Raji (cell line): ENCODE results near the gene WNK2.

Experiments used
- POLR2A ChIP-seq: IDR thresholded peaks from 2 replicates; pipeline ENCODE4 v1.6.1; 2011; ENCODE audit warnings: low read depth, low read length, control low read depth; ENCODE audit not compliant: insufficient read depth

WNK2 gene

DNA sequence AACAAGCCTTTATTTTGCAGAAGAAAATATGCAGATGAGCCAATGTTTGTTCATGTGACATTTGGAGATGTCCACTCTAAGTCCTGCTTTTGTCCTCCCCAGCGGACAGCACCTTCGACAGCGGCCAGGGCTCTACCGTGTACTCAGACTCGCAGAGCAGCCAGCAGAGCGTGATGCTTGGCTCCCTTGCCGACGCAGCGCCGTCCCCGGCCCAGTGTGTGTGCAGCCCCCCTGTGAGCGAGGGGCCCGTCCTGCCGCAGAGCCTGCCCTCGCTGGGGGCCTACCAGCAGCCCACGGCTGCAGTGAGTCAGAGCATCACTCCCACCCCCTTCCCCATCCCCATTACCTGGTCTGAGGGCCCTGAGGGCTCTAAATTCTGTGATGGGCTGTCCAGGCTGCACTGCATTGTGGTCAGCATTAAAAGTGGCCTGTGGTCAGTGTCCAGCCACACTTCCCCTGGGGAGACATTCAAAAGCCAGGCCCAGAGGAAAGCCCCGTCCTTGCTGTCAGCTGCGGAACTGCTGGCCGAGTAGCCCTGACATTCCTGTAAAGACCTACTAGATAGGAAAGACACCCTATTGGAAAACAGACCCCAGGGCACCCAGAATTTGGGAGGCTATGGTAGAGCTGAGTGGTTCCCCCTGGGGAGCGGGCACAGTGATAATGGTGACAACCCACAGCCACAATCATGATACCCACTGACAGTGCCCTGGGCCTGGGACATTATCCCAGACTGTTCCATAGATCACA is 69.0 kb downstream of the WNK2 start:
- no peak for TF ChIP-seq POLR2A

DNA sequence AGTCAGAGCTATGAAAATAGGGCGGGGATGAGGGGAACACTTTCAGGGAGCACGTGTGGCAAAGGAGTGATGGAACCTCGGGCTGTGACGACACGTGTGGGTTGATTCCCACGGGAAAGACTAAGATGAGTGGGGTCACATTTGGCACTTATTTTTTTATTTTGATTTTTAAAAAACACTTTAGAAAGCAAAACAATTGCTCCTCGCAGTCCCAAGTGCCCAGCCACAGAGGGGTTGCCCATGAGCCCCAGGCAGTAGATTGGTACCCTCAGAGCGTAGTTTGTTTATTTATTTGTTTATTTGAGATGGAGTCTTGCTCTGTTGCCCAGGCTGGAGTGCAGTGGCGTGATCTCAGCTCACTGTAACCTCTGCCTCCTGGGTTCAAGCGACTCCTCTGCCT is 69.7 kb downstream of the WNK2 start:
- no peak for TF ChIP-seq POLR2A

DNA sequence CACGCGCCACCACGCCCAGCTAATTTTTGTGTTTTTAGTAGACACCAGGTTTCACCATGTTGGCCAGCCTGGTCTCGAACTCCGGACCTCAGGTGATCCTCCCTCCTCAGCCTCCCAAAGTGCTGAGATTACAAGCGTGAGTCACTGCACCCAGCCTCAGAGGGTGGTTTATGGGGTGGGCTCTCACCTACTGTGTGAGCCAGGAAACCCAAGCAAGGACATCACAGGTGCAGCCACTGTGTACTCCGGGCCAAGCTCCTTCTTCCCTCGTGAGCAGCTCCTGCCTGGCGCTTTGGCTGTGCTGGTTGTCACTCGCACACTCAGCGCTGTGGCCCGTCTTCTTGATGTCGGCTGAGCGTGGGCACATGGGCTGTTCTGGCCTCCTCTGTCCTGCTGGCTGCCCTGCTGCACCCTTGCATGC is 70.1 kb downstream of the WNK2 start:
- no peak for TF ChIP-seq POLR2A

DNA sequence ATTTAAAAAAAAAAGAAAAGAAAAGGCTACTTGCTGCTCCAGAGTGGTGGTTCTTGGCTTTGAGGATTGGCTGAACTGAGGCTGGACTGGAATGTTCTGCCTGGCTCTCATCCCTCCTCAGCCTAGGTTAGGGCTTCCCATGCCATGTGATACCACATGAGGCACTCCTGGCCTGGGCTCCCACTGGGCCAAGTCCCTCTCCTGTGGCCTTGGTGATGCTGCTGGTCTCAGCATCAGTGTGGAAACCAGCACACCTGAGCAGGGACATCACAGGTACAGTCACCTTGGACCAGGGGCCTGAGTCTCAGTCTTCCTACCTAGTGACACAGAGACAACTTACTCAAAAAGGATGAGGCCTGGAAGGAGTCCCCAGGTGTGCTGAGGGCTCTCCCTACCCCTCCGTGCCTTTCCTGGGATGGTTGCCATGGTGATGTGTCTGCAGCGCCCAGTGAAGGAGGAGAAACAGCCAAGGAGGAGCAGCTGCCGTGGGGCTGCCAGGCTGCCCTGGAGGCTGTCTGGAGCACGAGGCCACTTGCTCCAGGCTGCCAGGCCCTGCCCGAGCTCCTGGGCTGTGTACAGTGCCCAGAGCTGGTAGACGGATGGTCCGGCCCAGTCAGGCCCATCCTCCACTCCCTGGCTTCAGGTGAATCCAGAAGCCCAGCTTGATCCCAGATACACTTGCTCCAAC is 71.0 kb downstream of the WNK2 start:
- TF ChIP-seq POLR2A = no peak

DNA sequence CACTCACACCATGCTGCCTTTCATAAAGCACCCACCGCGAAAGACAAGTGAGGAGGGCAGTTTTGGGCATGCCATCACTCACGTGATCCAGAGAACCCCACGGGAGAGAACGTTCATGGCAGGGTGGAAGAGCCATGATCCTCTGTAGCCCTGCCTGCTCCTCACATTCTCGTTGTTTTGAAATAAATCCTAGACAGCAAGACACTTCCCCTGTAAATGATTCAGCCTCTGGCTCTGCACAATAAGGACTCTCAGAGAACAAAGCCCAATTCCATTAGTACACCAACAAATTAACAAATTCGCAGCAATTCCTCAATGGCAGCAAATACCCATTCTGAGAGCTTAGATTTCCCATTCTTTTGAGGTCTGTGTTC is 71.5 kb downstream of the WNK2 start:
- TF ChIP-seq POLR2A = no peak

DNA sequence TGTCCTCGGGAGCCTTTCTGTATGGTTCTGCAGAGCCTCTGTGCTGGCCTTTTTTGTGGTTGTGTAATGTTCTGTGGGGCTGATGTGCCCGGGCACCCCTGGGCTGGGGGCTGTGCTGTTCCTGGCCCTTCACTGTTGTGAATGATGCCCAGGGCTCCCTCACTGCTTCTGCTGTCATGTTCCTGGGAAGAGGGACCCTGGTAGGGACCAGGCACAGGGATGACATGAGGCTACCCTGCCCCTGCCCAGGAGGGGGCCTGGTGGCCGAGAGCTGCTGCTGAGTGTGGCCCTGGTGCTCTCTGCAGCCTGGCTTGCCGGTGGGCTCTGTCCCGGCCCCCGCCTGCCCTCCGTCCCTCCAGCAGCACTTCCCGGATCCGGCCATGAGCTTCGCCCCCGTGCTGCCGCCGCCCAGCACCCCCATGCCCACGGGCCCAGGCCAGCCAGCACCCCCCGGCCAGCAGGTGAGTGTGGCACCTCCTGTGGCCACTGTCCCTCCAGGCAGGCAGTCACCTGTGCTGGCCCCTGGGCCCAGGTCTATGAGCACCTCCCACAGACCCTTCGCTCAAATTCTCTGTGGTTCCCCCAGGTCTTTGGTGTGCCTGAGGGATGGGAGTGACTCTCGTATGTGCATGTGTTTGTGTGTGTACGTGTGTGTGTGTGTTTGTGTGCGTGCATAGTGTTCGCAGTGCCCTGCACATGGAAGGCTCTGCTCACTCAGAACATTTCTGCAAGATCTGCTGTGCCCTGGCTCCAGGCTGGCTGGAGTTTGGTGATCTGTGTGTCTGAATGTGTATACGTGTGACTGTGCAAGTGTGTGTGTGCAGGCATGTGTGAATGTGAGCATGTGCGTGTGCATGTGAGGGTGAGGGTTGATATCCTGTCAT is 72.3 kb downstream of the WNK2 start:
- no peak for TF ChIP-seq POLR2A

DNA sequence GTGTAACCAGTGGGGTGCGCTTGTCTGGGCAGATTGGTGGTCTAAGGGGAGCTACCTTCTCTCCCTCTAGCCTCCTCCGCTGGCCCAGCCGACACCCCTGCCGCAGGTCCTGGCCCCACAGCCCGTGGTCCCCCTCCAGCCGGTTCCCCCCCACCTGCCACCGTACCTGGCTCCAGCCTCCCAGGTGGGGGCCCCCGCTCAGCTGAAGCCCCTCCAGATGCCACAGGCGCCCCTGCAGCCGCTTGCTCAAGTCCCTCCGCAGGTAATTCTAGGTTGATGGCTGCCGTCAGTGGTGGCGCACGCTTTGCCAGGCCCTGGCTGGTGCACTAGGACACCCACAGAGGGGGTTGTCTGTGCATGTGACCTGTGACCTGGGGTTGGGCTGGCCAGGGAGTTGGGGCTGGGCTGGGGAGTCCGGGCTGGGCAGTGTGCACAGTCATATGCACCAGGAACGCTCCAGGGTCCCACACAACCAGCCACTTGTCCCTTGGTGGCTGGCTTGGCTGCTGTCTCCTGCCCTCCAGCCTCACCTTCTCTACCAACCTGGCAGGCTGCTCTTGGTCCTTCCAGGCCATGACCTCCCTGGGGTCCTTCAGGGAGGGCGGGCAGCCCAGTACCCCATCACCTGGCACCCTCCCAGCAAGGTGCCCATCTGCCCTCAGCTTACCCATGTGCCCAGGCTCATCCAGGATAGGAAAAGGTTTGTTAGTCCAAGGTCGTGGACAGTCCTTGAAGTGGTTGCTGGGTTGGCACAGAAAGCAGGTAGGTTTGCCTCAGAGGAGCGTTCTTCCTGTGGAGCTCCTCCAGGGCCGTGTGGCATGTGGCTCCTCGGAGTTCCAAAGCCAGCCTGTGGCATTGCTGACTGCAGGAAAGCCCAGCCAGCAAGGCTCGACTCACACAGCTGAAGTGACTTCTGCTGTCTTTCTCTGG is 73.2 kb downstream of the WNK2 start:
- no peak for TF ChIP-seq POLR2A

DNA sequence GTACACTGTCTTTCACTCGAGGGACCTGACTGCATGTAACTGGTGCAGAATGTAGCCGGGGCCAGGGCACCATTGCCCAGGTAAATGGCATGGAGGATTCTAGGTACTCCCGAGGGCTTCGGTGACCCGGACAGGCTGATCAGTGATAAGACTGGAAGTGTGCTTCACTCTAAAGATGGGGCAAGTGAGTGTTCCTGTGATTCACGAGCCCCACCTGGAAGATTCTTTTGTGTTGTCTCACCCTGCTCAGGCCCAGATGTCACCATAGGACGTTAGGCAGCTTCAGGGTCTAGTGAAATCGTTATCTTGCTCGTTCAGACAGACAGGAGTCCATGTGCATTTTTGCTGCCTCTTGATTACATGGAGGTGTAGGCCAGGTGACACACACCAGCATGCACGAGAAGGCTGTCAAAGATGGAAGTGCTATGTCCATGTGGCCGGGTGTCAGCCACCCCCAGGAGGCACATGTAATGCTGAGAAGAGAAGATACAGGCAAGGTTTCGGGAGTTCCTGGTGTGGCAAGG is 73.9 kb downstream of the WNK2 start:
- TF ChIP-seq POLR2A = no peak

DNA sequence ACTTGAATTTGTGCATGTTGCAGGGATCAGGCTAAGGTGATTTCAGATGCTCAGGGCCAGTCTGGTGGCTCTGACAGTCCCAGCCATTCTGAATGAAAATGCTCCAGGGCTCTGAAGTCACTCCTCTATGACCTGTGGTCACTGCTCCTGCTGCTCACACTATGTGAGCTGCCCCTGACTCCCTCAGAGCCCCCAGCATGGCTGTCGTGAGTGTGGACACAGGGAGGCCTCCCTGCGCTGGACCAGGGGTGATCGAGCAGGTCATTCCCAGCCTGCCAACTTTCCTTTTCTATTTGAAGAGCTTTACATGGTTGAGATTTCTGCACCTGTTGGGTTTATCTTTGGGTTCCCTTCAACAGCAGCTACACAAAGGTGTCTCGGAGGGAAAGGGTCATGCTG is 74.5 kb downstream of the WNK2 start:
- no peak for TF ChIP-seq POLR2A

DNA sequence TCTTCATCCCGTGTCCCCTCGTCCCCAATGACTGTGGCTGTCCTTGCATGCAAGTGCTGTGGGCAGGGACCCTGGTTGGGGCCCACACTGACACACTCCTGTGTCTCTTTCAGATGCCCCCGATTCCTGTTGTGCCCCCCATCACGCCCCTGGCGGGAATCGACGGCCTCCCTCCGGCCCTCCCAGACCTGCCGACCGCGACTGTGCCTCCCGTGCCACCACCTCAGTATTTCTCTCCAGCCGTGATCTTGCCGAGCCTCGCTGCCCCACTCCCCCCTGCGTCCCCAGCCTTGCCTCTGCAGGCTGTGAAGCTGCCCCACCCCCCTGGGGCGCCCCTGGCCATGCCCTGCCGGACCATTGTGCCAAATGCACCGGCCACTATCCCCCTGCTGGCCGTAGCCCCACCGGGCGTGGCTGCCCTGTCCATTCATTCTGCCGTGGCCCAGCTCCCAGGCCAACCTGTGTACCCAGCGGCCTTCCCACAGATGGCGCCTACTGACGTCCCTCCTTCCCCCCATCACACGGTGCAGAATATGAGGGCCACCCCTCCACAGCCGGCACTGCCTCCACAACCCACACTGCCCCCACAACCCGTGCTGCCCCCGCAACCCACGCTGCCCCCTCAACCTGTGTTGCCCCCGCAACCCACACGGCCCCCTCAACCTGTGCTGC is 75.0 kb downstream of the WNK2 start:
- no peak for TF ChIP-seq POLR2A

DNA sequence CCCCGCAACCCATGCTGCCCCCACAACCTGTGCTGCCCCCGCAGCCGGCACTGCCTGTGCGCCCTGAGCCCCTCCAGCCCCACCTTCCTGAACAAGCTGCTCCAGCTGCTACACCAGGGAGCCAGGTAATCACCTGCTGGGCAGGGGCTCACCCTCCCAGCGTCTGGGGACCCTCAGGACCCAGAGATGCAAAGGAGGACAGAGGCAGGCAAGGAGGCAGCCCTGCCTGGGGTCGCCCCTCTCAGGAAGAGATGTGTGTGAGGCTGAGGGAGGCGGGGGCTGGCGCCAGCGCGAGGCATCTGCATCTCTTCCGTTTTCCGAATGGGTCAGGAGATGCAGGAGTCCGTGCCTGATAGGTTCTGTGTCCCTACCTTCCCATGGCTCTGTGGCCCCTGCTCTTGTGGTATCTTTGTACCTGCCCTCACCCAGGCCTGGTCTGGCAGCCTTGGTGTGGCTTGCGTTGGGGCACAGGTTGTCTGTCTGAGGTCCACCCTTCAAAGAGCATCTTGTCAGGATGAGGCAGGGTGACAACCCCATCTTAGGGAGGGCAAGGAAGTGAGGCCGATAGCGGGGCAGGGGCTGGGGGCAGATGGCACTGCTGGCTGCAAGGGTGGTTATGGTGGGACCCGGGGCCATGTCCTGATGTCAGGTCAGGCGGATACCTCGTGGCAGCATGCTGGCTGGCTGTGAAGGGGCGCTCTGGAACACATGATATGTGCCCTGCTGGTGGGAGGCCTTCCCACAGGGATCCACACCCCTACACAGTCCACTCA is 75.7 kb downstream of the WNK2 start:
- TF ChIP-seq POLR2A = no peak

DNA sequence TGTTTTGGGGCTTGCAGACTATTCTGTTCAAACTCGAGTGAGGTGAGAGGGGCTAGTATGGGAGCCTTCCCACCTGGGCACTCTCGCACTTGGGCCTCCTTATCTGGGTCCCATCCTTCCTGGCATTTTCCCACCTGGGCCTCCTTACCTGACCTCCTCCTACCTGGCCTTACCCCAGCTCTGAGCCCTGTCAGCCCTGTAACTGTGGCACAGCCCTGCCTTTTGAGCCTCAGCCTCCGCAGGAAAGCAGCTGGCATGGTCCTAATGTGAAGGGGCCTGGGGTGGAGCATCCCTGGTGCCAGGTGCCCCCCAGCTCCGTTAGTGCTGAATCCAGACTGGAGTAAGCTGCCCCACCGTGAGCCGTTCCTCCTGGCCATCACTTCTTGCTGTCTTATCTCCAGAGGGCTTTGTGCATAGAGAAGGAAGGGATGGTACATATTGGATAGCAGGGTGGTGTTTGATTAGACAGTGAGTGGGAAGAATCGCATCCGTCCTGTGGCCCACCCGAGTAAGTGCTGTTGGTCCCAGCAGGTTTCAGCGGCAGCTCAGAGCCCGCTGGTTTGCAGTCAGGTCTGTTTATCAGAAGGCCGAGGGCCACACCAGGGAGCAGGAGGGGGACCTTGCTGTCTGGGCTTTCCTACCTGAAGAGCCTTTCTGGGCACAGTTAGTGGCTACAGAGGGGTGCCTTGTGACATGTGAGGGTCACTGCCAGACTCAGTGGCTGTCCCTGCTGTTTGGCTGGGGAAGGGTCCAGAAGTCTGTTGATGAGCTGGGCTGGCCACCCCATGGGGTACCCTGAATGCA is 76.5 kb downstream of the WNK2 start:
- TF ChIP-seq POLR2A = no peak

DNA sequence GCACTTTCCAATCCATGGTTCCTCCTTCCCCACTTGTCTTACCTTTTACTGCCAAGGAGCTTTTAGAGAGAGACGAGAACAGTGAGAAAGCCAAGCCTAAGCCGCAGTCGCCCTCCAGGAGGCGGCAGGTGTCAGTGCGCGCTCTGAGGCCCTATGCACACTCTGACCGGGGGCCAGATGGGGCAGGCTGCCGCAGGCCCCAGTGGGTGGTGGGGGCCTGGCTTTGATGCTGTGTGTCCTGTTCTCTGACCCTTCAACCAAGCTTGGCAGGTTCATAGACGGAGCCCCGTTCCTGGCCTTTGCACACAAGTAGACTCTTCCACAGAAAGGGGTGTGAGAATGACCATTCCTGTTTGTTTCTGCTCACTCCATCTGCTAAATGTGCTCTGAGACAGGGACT is 77.3 kb downstream of the WNK2 start:
- TF ChIP-seq POLR2A = no peak
